C4-2B (cell line): Measurements from ENCODE around the gene B4GALT4.

Experiments used
- H3K27ac ChIP-seq: fragments of 450-650 bp; 2 replicates; pipeline ENCODE4 v1.5.1; 2017
- ZFX ChIP-seq: fragments of 450-650 bp; IDR thresholded peaks from 2 replicates; pipeline ENCODE4 v1.6.1; 2017
- TF ChIP-seq, protein P1 (sequence below): fragments of 450-650 bp; conservative IDR thresholded peaks from 2 replicates; pipeline ENCODE4 v1.5.1; 2017; ENCODE audit warnings: mild to moderate bottlenecking

Gene B4GALT4

DNA sequence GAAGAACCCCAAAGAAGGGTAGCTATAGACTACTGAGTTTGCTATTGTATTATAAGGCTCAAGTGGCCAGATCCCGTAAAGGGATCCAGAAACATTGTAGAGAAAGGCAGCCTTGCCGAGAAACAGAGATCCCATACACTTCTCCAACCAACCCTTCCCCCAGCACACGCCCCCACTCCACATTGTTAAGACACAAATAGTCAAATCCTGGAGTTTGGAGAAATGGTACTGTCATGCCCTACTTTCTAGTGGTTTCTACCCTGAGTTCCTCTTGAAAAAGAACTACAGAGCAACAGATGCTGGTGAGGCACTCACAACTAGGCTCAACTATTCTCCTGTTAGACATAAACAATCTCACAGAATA, 33.2 kb downstream of the B4GALT4 start:
- no peak for TF ChIP-seq ZFX
- TF ChIP-seq, protein P1, sequence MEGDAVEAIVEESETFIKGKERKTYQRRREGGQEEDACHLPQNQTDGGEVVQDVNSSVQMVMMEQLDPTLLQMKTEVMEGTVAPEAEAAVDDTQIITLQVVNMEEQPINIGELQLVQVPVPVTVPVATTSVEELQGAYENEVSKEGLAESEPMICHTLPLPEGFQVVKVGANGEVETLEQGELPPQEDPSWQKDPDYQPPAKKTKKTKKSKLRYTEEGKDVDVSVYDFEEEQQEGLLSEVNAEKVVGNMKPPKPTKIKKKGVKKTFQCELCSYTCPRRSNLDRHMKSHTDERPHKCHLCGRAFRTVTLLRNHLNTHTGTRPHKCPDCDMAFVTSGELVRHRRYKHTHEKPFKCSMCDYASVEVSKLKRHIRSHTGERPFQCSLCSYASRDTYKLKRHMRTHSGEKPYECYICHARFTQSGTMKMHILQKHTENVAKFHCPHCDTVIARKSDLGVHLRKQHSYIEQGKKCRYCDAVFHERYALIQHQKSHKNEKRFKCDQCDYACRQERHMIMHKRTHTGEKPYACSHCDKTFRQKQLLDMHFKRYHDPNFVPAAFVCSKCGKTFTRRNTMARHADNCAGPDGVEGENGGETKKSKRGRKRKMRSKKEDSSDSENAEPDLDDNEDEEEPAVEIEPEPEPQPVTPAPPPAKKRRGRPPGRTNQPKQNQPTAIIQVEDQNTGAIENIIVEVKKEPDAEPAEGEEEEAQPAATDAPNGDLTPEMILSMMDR, result no peak
- H3K27ac ChIP-seq, result no peak overlapping the region

DNA sequence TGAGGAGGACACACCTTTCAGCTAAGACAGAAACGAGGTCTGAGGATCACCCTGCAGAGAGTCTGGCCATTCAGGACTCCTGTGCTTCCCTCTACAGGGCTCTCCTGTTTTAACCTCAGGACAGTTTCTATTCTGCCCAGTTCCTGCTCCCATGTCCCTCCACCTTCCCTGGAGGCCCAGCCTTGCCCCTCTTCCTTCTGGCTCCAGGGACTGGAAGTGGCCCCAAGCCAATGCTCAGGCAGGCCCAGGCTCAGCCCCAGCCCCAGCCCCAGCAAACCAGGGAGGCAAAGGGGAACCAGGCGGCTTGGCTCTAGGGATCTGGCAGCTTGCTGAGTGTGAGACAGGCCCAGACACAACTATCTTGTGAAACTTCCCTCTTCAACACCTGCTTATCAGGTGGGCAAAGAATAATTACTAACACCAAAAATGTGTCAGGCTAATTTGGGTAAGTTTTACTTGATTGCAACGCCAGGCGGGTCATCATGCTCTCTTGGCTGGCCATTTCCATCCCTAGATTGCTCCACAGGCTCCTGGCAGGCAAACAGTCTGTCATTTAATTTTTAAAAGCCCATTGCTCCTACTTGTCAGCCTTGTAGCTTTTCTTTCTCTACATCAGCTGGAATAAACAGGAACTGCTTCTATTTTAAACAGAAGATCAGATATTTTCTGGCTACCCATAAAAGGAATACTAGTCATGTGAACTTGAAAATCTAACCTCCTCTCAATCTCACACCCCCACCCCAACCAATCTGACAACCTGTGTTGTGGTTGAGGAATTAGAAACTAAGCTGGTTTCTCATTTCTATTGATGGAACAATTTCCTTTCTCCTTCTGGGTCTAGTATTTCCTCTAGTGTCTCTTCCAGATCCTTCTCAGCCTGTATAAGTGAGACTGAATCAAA, 33.8 kb downstream of the B4GALT4 start:
- TF ChIP-seq ZFX, result no peak
- no peak overlapping the region for H3K27ac ChIP-seq

DNA sequence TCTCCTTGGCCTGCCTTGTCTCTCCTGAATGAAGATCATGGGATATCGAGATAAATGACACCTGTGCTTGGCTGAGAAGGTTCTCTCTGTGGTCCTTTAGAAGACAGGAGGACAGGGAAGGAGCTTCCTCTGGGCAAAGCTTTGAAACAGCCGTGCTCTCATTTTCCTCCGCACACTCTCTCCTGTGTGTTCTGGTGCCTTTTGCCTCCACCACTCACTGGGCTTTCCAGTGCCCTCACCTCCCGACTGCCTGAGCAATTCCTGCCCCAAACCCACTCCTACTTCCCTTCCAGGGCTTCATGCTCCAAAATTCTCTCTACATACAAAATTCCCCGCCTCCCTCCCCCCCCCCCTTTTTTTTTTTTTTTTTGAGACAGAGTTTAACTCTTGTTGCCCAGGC, 35.0 kb downstream of the B4GALT4 start:
- TF ChIP-seq, protein P1, result no peak
- TF ChIP-seq ZFX, result no peak
- H3K27ac ChIP-seq, result no peak overlapping the region

DNA sequence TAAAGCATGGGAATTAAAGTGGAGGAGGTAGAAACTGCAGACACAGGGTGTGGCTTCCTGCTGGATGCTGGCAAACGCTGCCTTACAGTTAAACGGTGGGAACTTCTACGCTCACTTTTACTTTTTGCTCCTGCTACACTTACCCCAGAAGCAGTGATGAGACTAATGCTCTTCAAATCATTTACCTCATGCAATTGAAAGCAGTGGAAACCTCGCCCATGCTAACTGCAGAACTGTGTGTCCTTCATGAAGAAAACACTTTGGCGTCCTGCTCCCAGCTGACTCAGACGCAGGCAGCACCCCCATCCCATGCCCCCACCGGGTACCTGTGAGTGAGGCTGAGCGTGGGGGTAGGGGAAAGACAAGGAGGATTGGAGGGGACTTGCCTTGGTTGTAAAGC, 35.5 kb downstream of the B4GALT4 start:
- no peak for TF ChIP-seq ZFX
- TF ChIP-seq, protein P1, result no peak
- no peak overlapping the region for H3K27ac ChIP-seq

DNA sequence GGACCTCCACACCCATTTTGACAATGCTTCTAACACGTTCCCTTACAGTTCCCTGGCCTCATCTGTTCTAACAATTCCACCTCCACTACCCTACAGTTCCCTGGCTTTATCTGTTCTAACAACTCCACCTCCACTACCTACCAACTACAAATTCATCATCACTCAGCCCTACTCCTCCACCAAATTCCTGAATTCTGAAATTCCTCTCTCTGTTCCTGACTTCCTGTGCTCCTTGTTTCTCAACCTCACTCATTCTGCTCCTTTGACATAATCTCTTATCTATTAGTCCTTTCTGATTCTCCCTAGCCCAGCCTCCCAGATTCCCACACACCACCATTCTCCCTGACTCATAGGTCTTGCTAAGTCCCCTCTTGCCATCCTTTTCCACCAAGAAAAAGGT, 44.8 kb downstream of the B4GALT4 start:
- no peak overlapping the region for H3K27ac ChIP-seq
- TF ChIP-seq ZFX, result no peak
- TF ChIP-seq, protein P1, result no peak

DNA sequence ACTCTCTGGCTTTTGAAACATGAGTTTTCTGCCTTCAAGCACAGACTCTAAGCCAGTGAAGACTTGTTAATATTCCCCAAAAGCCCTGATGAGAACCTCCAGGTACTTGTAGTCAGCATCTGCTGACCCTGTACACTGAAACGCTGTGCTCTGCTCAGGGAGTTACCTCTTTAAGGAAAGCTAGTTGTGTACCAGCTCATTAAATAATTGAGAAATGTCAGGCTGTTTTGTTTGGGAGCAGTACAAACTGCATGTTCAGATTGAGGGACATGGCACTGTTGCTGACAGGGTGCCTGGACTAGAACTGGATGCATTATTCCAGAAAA, 45.6 kb downstream of the B4GALT4 start:
- H3K27ac ChIP-seq, result no peak overlapping the region
- TF ChIP-seq, protein P1, result no peak
- TF ChIP-seq ZFX, result no peak

DNA sequence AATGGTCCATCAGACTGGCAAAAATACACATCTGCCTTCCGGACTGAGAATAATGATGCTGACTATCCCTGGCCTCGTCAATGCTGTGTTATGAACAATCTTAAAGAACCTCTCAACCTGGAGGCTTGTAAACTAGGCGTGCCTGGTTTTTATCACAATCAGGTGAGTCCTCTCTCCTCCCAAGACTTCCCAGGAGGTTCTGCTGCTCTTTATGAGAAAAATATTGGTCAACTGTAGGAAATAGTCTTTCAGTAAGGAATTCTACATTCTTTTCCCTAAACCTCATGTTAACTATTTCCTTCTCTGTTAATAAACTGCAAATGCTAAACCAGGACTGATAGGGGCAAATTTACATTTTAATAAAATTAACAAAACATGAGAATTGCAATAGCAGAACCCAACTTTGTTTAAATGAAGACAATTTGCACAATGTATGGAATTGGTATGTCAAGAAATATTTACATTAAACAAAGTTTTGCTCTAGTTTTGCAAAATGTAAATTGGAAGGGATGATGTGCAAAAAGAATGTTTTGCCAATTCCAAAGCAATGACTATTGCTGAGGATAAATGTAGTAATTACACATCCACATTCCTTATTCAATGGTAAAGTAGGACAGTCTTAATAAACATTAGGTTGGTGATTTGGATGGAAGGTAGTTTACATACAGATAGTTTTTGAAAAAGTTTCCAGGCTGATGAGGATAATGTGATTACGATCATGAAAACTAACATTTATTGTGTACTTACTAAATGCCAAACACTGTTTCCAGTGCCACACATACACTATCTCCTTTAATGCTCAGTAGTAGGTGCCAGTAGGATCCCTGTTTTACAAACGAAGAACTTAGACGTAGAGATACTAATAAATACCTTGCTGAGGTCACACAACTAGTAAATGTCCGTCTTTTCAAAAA, 46.2 kb downstream of the B4GALT4 start:
- H3K27ac ChIP-seq, result no peak overlapping the region
- no peak for TF ChIP-seq ZFX
- TF ChIP-seq, protein P1, result no peak
